B cell (primary cell): Measurements from ENCODE around the gene CGRRF1. TPM values are rescaled to one million over a fixed set of nuclear protein-coding genes. Genes with fewer than 3 reads are reported as not detected.
A peak's percentile ranks its signal among the peaks of the same experiment; 100 is the strongest.

Experiments used
- ATAC-seq: fragments of 200-7000 bp; cut with Tn5 transposase; one replicate; pipeline ENCODE4 v1.10.0; 2021; ENCODE audit warnings: low read depth, mild to moderate bottlenecking, moderate number of reproducible peaks, moderate library complexity
- CTCF ChIA-PET: fragments of 350-600 bp; sonication (Branson Sonifier 250); formaldehyde crosslinking; loops from one replicate; lab custom pipeline; 2021; ENCODE audit warnings: antibody characterized with exemption, inconsistent platforms; lab: Charles Lee
- POLR2A ChIA-PET: fragments of 350-600 bp; sonication (Branson Sonifier 250); formaldehyde crosslinking; loops from one replicate; lab custom pipeline; 2021; ENCODE audit warnings: antibody characterized with exemption; lab: Charles Lee
- DNase-seq: peaks from one replicate; pipeline ENCODE4 v3.0.0; 2013
- H2AFZ ChIP-seq: 2 replicates; pipeline ENCODE4 v1.6.1; 2012; ENCODE audit warnings: mild to moderate bottlenecking, low read depth, low read length; ENCODE audit not compliant: insufficient read depth, poor library complexity, severe bottlenecking
- H3K27ac ChIP-seq, 2 donors: 1 replicate in 1 of 2; 2 replicates in 1 of 2; pipeline ENCODE4 v1.5.1; 2012 to 2013; ENCODE audit warnings: low read length in 2 of 2, mild to moderate bottlenecking in 2 of 2, moderate library complexity in 1 of 2
- H3K27me3 ChIP-seq, 4 experiments: fragments of 200-600 bp in 1 of 4; sonication (generic) in 1 of 4; replicated peaks in 1 of 4; 1 replicate in 2 of 4; 2 replicates in 2 of 4; pipeline versions ENCODE4 v1.6.1 to v1.7.0; 2013 to 2016; ENCODE audit warnings: low read length in 3 of 4, mild to moderate bottlenecking in 2 of 4, mixed read lengths in 1 of 4, moderate library complexity in 1 of 4; ENCODE audit not compliant: insufficient read depth in 4 of 4, control insufficient read depth in 3 of 4; ENCODE audit errors: control extremely low read depth in 1 of 4
- H3K36me3 ChIP-seq, 2 experiments: replicated peaks in 1 of 2; 1 replicate in 1 of 2; 2 replicates in 1 of 2; pipeline versions ENCODE4 v1.6.1 to v1.7.1; 2013; ENCODE audit warnings: low read length in 1 of 2; ENCODE audit not compliant: insufficient read depth in 2 of 2, control insufficient read depth in 1 of 2; ENCODE audit errors: control extremely low read depth in 1 of 2, extremely low read depth in 1 of 2
- H3K4me1 ChIP-seq, 2 donors: fragments of 200-600 bp in 1 of 2; sonication (generic) in 1 of 2; 1 replicate in 1 of 2; 2 replicates in 1 of 2; pipeline versions ENCODE4 v1.5.1 to v1.6.1; 2013 to 2017; ENCODE audit warnings: low read length in 2 of 2; ENCODE audit not compliant: control insufficient read depth in 2 of 2, insufficient read depth in 2 of 2
- H3K4me2 ChIP-seq: replicated peaks from 2 replicates; pipeline ENCODE3; 2012; ENCODE audit warnings: mild to moderate bottlenecking, low read depth, low read length; ENCODE audit not compliant: poor library complexity, severe bottlenecking
- H3K4me3 ChIP-seq, 5 experiments: fragments of 200-600 bp in 1 of 5; sonication (generic) in 1 of 5; 1 replicate in 3 of 5; 2 replicates in 2 of 5; pipeline versions ENCODE4 v1.5.1 to v1.7.0; 2011 to 2016; ENCODE audit warnings: low read length in 4 of 5, mild to moderate bottlenecking in 4 of 5, low read depth in 2 of 5, control low read depth in 1 of 5, moderate library complexity in 1 of 5; ENCODE audit not compliant: insufficient read depth in 1 of 5; ENCODE audit errors: control extremely low read depth in 1 of 5, extremely low read depth in 1 of 5
- H3K79me2 ChIP-seq: fragments of 200-600 bp; sonication (generic); one replicate; pipeline ENCODE4 v1.6.0; 2016; ENCODE audit warnings: low read length; ENCODE audit not compliant: control insufficient read depth, insufficient read depth
- H3K9ac ChIP-seq: fragments of 200-600 bp; sonication (generic); 2 replicates; pipeline ENCODE4 v1.6.1; 2017; ENCODE audit warnings: mild to moderate bottlenecking, low read length, moderate library complexity
- H3K9me3 ChIP-seq, 3 donors: one replicate each; pipeline versions ENCODE4 v1.6.1 to v1.7.1; 2013; ENCODE audit warnings: low read length in 2 of 3; ENCODE audit not compliant: control insufficient read depth in 2 of 3, insufficient read depth in 1 of 3; ENCODE audit errors: control extremely low read depth in 1 of 3
- H4K20me1 ChIP-seq: 2 replicates; pipeline ENCODE4 v1.6.0; 2012; ENCODE audit warnings: mild to moderate bottlenecking, low read length; ENCODE audit not compliant: insufficient read depth, control insufficient read depth, poor library complexity, severe bottlenecking
- H3K27ac Mint-ChIP-seq: one replicate; pipeline ENCODE4 v1.8.0; 2021; ENCODE audit warnings: mixed read lengths
- H3K27me3 Mint-ChIP-seq: one replicate; pipeline ENCODE4 v1.8.0; 2021; ENCODE audit warnings: mixed read lengths
- H3K4me1 Mint-ChIP-seq: one replicate; pipeline ENCODE4 v1.8.0; 2021; ENCODE audit warnings: mixed read lengths
- H3K4me3 Mint-ChIP-seq: one replicate; pipeline ENCODE4 v1.8.0; 2021; ENCODE audit warnings: mixed read lengths
- H3K9me3 Mint-ChIP-seq: one replicate; pipeline ENCODE4 v1.8.0; 2022; ENCODE audit warnings: mixed read lengths; ENCODE audit not compliant: insufficient read depth
- EZH2 ChIP-seq: IDR thresholded peaks from 2 replicates; pipeline ENCODE4 v1.6.1; 2012; ENCODE audit warnings: borderline replicate concordance, low read depth, mild to moderate bottlenecking, moderate library complexity, low read length; ENCODE audit not compliant: insufficient read depth, poor library complexity, severe bottlenecking
- WGBS: methylation state at CpG from one replicate; pipeline ENCODE4 v1.1.5; 2013; ENCODE audit warnings: missing lambda C conversion rate; ENCODE audit not compliant: insufficient coverage; 5-methylcytosine and 5-hydroxymethylcytosine counted together
- intact Hi-C: fragments of 100-400 bp; cut with micrococcal nuclease; formaldehyde crosslinking; loops from one replicate; pipeline ENCODE4 v1.10.0; 2022
- polyA plus RNA-seq: library from polyadenylated mRNA; depleted of rRNA; stranded (reverse); fragments of >200 nt; gene quantifications from 2 replicates; pipeline ENCODE4 v1.2.3, GENCODE V29; 2012
- total RNA-seq, 2 donors: library from RNA; stranded (reverse); fragments of 120-200 nt in 1 of 2; gene quantifications; 1 replicate in 1 of 2; 2 replicates in 1 of 2; pipeline versions ENCODE4 v1.2.3 to v1.2.4, GENCODE V29; 2013 to 2022
- TF ChIP-seq, protein P1 (sequence below): fragments of 200-600 bp; IDR thresholded peaks from one replicate; pipeline ENCODE4 v1.8.0; 2022; ENCODE audit warnings: antibody characterized with exemption, mild to moderate bottlenecking

The CGRRF1 gene
- total and polyA plus RNA-seq, 2 donors (not counting 1 experiment from before 2014, with no cell fraction given): 10.0 to 15.8 TPM

DNA sequence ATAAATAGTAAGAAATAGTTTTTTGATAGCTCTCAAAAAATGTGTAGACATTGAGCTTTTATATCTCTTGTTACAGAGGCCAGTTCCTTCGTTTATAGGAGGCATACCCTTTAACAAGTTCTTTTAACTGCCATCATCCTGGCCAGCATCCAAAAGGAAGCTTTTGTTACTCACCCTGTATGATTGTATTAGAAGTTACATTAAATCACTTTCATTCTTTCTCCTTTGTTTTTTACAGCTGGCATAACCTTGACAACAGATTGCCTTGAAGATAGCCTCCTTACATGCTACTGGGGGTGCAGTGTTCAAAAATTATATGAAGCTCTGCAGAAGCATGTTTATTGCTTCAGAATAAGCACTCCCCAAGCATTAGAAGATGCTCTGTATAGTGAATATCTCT, 20.1 kb downstream of the CGRRF1 start:
- ATAC-seq (no peak), DNase-seq (no peak)
- Mint-ChIP-seq H3K27me3 (no peaks in the 10 kb centered on the region), H3K9me3 (no peaks in the 10 kb centered on the region), H3K4me3 (no peak overlapping the region), H3K27ac (no peak overlapping the region), H3K4me1 (peaks cover 10% of the 10 kb centered on the region)
- H3K36me3 ChIP-seq: peaks cover 5 to 10% of the 10 kb centered on the region in 2 experiments
- no peak overlapping the region for H3K27ac ChIP-seq
- intact Hi-C loops: no loop called here
- H3K4me2 ChIP-seq: no peak overlapping the region
- no peaks in the 10 kb centered on the region for H4K20me1 ChIP-seq
- no peaks in the 10 kb centered on the region for H3K27me3 ChIP-seq
- ChIA-PET CTCF (interaction anchor here (0.5 kb wide), 1 partner anchor 122 kb away, joined by 3 read pairs; no protein-coding TSS in a partner anchor), POLR2A (no interaction called here)
- no peak for TF ChIP-seq EZH2
- TF ChIP-seq, protein P1, sequence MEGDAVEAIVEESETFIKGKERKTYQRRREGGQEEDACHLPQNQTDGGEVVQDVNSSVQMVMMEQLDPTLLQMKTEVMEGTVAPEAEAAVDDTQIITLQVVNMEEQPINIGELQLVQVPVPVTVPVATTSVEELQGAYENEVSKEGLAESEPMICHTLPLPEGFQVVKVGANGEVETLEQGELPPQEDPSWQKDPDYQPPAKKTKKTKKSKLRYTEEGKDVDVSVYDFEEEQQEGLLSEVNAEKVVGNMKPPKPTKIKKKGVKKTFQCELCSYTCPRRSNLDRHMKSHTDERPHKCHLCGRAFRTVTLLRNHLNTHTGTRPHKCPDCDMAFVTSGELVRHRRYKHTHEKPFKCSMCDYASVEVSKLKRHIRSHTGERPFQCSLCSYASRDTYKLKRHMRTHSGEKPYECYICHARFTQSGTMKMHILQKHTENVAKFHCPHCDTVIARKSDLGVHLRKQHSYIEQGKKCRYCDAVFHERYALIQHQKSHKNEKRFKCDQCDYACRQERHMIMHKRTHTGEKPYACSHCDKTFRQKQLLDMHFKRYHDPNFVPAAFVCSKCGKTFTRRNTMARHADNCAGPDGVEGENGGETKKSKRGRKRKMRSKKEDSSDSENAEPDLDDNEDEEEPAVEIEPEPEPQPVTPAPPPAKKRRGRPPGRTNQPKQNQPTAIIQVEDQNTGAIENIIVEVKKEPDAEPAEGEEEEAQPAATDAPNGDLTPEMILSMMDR: no peak
- no peak overlapping the region for H3K4me3 ChIP-seq
- WGBS: no CpG with 5 or more reads among the region's 1 CpG
- peaks cover 0 to 5% of the 10 kb centered on the region in 2 donors for H3K4me1 ChIP-seq
- H3K9ac ChIP-seq: no peak overlapping the region
- no peaks in the 10 kb centered on the region for H3K79me2 ChIP-seq
- H3K9me3 ChIP-seq: no peaks in the 10 kb centered on the region
- no peak overlapping the region for H2AFZ ChIP-seq

DNA sequence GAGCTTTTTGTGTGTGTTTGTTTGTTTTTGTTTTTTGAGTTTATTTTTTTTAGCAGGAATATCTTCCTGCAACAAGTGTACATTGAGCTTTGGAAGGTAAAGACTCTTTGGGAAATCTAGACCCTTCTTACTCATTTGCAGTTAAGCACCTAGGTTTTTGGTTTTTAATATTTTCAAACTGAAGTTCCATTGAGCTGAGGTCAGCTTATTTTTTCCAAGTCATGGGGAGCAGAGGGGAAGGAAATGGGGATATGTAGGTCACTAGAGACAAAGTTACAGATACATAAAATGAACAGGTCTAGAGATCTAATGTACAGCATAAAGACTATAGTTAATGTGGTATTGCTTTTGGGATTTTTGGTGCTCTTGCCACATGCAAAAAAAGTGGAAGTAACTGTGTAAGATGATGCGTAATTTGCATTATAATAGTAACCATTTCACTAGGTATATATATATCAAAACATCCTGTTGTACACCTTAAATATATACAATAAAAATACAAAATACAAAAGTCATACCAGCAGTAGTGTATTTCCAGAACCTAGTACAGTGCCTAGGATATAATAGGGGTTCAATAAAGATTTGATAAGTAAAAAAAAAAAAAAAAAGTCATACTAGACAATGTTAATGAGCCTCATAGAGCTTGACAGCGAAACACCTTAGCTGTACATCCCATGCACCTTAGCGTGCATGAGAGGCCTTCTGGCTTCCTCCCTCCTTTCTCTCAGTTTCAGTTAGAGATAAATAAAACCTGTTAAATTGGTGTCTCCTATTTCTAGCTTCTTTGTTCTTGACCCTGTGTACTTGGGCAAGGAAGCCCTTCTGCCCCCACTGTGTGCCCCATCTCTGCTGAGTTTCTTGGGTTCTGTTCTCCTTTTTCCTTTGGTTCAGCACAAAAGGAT, 22.7 kb downstream of the CGRRF1 start:
- no peaks in the 10 kb centered on the region for H3K27me3 Mint-ChIP-seq
- CTCF ChIA-PET: interaction anchor here (0.7 to 1.5 kb wide), 3 partner anchors 42 to 245 kb away, joined by 3 read pairs; no protein-coding TSS in a partner anchor
- Histone ChIP-seq H3K4me1 (peaks cover 0 to 5% of the 10 kb centered on the region in 2 donors), H3K4me3 (no peak overlapping the region), H4K20me1 (no peaks in the 10 kb centered on the region), H3K27ac (no peak overlapping the region), H3K79me2 (no peaks in the 10 kb centered on the region), H2AFZ (no peak overlapping the region), H3K4me2 (peak overlapping the region; percentile 24), H3K36me3 (peaks cover 2 to 6% of the 10 kb centered on the region in 2 experiments), H3K9me3 (no peaks in the 10 kb centered on the region), H3K27me3 (no peaks in the 10 kb centered on the region), H3K9ac (no peak overlapping the region)
- DNase-seq (no peak), ATAC-seq (no peak)
- H3K4me1 Mint-ChIP-seq: peaks cover 10% of the 10 kb centered on the region
- H3K27ac Mint-ChIP-seq: peak overlapping the region; percentile 2
- TF ChIP-seq EZH2: no peak
- TF ChIP-seq, protein P1: no peak
- WGBS: no CpG with 5 or more reads among the region's 3 CpGs
- POLR2A ChIA-PET: no interaction called here
- H3K9me3 Mint-ChIP-seq: no peaks in the 10 kb centered on the region
- intact Hi-C loops: no loop called here
- H3K4me3 Mint-ChIP-seq: no peak overlapping the region
